Measurements from ENCODE around the gene TRIP13. TPM values are rescaled to one million over a fixed set of nuclear protein-coding genes. Genes with fewer than 3 reads are reported as not detected.

The TRIP13 gene
- total and polyA plus RNA-seq, 9 of the 15 experiments (the other 6 are each of a cell fraction or from before 2014, with no cell fraction given) = 24.1 to 116 (median 53.2) TPM

DNA sequence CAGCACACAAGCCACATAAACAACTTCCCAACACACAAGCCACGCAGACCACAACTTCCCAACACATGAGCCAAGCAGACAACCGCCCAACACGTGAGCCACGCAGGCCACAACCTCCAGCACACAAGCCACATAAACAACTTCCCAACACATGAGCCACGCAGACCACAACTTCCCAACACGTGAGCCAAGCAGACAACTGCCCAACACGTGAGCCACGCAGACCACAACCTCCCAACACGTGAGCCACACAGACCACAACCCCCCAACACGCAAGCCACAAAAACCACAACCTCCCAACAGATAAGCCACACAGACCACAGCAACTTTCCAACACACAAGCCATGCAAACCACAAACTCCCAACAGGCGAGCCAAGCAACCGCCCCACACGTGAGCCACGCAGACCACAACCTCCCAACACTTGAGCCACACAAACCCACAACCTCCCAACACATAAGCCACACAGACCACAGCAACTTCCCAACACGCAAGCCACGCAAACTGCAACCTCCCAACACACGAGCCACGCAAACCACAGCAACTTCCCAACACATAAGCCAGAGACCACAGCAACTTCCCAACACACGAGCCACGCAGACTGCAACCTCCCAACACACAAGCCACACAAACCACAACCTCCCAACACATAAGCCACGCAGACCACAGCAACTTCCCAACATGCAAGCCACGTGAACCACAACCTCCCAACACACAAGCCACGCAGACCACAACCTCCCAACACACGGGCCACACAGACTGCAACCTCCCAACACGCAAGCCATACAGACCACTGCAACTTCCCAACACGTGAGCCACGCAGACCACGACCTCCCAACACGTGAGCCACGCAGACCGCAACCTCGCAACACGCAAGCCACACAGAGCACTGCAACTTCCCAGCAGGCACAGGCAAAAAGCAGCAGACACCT lies 10.2 kb upstream of the TRIP13 start (continued):
- TF ChIP-seq, protein P1, sequence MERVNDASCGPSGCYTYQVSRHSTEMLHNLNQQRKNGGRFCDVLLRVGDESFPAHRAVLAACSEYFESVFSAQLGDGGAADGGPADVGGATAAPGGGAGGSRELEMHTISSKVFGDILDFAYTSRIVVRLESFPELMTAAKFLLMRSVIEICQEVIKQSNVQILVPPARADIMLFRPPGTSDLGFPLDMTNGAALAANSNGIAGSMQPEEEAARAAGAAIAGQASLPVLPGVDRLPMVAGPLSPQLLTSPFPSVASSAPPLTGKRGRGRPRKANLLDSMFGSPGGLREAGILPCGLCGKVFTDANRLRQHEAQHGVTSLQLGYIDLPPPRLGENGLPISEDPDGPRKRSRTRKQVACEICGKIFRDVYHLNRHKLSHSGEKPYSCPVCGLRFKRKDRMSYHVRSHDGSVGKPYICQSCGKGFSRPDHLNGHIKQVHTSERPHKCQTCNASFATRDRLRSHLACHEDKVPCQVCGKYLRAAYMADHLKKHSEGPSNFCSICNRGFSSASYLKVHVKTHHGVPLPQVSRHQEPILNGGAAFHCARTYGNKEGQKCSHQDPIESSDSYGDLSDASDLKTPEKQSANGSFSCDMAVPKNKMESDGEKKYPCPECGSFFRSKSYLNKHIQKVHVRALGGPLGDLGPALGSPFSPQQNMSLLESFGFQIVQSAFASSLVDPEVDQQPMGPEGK (CRISPR knock-in tag; IDR thresholded peaks at IDR 0.05; ENCODE audit: borderline replicate concordance) = no peak
- TF ChIP-seq, protein P2, sequence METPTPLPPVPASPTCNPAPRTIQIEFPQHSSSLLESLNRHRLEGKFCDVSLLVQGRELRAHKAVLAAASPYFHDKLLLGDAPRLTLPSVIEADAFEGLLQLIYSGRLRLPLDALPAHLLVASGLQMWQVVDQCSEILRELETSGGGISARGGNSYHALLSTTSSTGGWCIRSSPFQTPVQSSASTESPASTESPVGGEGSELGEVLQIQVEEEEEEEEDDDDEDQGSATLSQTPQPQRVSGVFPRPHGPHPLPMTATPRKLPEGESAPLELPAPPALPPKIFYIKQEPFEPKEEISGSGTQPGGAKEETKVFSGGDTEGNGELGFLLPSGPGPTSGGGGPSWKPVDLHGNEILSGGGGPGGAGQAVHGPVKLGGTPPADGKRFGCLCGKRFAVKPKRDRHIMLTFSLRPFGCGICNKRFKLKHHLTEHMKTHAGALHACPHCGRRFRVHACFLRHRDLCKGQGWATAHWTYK (CRISPR knock-in tag; IDR thresholded peaks at IDR 0.05) = peak; percentile 66; the same call in 1 of the 2 replicates
- TF ChIP-seq POLR2A (conservative IDR thresholded peaks at IDR 0.05) (peak; percentile 57), TCF7 (IDR thresholded peaks at IDR 0.05; ENCODE audit: borderline replicate concordance) (no peak), TAL1 (IDR thresholded peaks at IDR 0.05) (no peak), ZNF507 (tag; conservative IDR thresholded peaks at IDR 0.05) (no peak), NR3C1 (CRISPR knock-in tag; IDR thresholded peaks at IDR 0.05) (no peak), POLR2AphosphoS2 (IDR thresholded peaks at IDR 0.05; ENCODE audit: low read length) (no peak), ZSCAN29 (IDR thresholded peaks at IDR 0.05) (no peak), ZNF232 (CRISPR knock-in tag; IDR thresholded peaks at IDR 0.05) (no peak), BMI1 (IDR thresholded peaks at IDR 0.05; ENCODE audit: low read length) (no peak), XRCC3 (IDR thresholded peaks at IDR 0.05) (no peak), NCOA4 (IDR thresholded peaks at IDR 0.05; ENCODE audit: partially characterized antibody) (no peak), SMARCA5 (IDR thresholded peaks at IDR 0.05) (no peak)
- TF ChIP-seq, protein P3, sequence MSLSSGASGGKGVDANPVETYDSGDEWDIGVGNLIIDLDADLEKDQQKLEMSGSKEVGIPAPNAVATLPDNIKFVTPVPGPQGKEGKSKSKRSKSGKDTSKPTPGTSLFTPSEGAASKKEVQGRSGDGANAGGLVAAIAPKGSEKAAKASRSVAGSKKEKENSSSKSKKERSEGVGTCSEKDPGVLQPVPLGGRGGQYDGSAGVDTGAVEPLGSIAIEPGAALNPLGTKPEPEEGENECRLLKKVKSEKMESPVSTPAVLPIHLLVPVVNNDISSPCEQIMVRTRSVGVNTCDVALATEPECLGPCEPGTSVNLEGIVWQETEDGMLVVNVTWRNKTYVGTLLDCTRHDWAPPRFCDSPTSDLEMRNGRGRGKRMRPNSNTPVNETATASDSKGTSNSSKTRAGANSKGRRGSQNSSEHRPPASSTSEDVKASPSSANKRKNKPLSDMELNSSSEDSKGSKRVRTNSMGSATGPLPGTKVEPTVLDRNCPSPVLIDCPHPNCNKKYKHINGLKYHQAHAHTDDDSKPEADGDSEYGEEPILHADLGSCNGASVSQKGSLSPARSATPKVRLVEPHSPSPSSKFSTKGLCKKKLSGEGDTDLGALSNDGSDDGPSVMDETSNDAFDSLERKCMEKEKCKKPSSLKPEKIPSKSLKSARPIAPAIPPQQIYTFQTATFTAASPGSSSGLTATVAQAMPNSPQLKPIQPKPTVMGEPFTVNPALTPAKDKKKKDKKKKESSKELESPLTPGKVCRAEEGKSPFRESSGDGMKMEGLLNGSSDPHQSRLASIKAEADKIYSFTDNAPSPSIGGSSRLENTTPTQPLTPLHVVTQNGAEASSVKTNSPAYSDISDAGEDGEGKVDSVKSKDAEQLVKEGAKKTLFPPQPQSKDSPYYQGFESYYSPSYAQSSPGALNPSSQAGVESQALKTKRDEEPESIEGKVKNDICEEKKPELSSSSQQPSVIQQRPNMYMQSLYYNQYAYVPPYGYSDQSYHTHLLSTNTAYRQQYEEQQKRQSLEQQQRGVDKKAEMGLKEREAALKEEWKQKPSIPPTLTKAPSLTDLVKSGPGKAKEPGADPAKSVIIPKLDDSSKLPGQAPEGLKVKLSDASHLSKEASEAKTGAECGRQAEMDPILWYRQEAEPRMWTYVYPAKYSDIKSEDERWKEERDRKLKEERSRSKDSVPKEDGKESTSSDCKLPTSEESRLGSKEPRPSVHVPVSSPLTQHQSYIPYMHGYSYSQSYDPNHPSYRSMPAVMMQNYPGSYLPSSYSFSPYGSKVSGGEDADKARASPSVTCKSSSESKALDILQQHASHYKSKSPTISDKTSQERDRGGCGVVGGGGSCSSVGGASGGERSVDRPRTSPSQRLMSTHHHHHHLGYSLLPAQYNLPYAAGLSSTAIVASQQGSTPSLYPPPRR (CRISPR knock-in tag; IDR thresholded peaks at IDR 0.05; ENCODE audit: borderline replicate concordance) = no peak
- TF ChIP-seq, protein P4, sequence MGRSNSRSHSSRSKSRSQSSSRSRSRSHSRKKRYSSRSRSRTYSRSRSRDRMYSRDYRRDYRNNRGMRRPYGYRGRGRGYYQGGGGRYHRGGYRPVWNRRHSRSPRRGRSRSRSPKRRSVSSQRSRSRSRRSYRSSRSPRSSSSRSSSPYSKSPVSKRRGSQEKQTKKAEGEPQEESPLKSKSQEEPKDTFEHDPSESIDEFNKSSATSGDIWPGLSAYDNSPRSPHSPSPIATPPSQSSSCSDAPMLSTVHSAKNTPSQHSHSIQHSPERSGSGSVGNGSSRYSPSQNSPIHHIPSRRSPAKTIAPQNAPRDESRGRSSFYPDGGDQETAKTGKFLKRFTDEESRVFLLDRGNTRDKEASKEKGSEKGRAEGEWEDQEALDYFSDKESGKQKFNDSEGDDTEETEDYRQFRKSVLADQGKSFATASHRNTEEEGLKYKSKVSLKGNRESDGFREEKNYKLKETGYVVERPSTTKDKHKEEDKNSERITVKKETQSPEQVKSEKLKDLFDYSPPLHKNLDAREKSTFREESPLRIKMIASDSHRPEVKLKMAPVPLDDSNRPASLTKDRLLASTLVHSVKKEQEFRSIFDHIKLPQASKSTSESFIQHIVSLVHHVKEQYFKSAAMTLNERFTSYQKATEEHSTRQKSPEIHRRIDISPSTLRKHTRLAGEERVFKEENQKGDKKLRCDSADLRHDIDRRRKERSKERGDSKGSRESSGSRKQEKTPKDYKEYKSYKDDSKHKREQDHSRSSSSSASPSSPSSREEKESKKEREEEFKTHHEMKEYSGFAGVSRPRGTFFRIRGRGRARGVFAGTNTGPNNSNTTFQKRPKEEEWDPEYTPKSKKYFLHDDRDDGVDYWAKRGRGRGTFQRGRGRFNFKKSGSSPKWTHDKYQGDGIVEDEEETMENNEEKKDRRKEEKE (IDR thresholded peaks at IDR 0.05; ENCODE audit: borderline replicate concordance in 1 of 2, control insufficient read depth in 1 of 2, low read depth in 2 of 2, low read length in 1 of 2) = no peak

Data from K562 (cell line).